Activated naive CD8-positive, alpha-beta T cell treated with anti-CD3 and anti-CD28 coated beads, Interleukin-2, amount 50 U/mL, for 24 hours (primary cell): ENCODE data around the gene NEAT1.

ENCODE experiments used
- ATAC-seq: fragments of 150-1000 bp; cut with Tn5 transposase; one replicate; pipeline ENCODE4 v1.10.0; 2021
- DNase-seq: peaks from one replicate; pipeline ENCODE4 v3.0.0; 2021
- H3K27ac Mint-ChIP-seq: one replicate; pipeline ENCODE4 v1.8.0; 2021; ENCODE audit warnings: mild to moderate bottlenecking, mixed read lengths
- H3K27me3 Mint-ChIP-seq: one replicate; pipeline ENCODE4 v1.8.0; 2021; ENCODE audit warnings: mixed read lengths
- H3K36me3 Mint-ChIP-seq: one replicate; pipeline ENCODE4 v1.8.0; 2021; ENCODE audit warnings: low read depth, mixed read lengths
- H3K4me1 Mint-ChIP-seq: one replicate; pipeline ENCODE4 v1.8.0; 2021; ENCODE audit warnings: mixed read lengths
- H3K4me3 Mint-ChIP-seq: one replicate; pipeline ENCODE4 v1.8.0; 2021; ENCODE audit warnings: mild to moderate bottlenecking, moderate library complexity, mixed read lengths
- H3K9me3 Mint-ChIP-seq: one replicate; pipeline ENCODE4 v1.8.0; 2021; ENCODE audit warnings: mixed read lengths

Gene NEAT1

GRCh38 chr11:65382804-65383368 is 39.7 kb upstream of the NEAT1 start:
- H3K27me3 Mint-ChIP-seq = no peaks in the 10 kb centered on the region
- H3K4me1 Mint-ChIP-seq = peaks cover 67% of the 10 kb centered on the region

GRCh38 chr11:65383778-65384177 is 38.8 kb upstream of the NEAT1 start:
- ATAC-seq (no peak), DNase-seq (no peak)
- Mint-ChIP-seq H3K27ac (peak overlapping the region; percentile 98), H3K27me3 (no peaks in the 10 kb centered on the region), H3K4me1 (peaks cover 68% of the 10 kb centered on the region), H3K9me3 (no peaks in the 10 kb centered on the region), H3K4me3 (peak overlapping the region; percentile 87), H3K36me3 (peaks cover 3% of the 10 kb centered on the region)

More at GRCh38 chr11:65382804-65383368, 39.7 kb upstream of the NEAT1 start:
- Mint-ChIP-seq H3K27ac (peak overlapping the region; percentile 98), H3K9me3 (no peaks in the 10 kb centered on the region), H3K36me3 (no peaks in the 10 kb centered on the region), H3K4me3 (peak overlapping the region; percentile 87)
- ATAC-seq (no peak), DNase-seq (no peak)

GRCh38 chr11:65384301-65384889 is 38.2 kb upstream of the NEAT1 start:
- Mint-ChIP-seq H3K9me3 (no peaks in the 10 kb centered on the region), H3K4me3 (peak overlapping the region; percentile 87), H3K27me3 (no peaks in the 10 kb centered on the region), H3K36me3 (peaks cover 5% of the 10 kb centered on the region), H3K4me1 (peaks cover 73% of the 10 kb centered on the region), H3K27ac (peak overlapping the region; percentile 98)
- ATAC-seq = no peak
- peak; percentile 25 for DNase-seq

GRCh38 chr11:65386307-65387140 is 36.1 kb upstream of the NEAT1 start, which contains the start of gene FRMD8:
TSS of gene FRMD8 (plus strand) at chr11:65386637. CDS start at chr11:65387037, 400 bp downstream.
- peak within 1 kb of the TSS; percentile 98 for H3K27ac Mint-ChIP-seq
- H3K36me3 Mint-ChIP-seq = peaks cover 5% of the 10 kb centered on the region
- DNase-seq (peak; percentile 91), ATAC-seq (peak; percentile 9)
- H3K4me3 Mint-ChIP-seq = peak within 1 kb of the TSS; percentile 87
- H3K4me1 Mint-ChIP-seq = peaks cover 74% of the 10 kb centered on the region
- no peaks in the 10 kb centered on the region for H3K9me3 Mint-ChIP-seq
- H3K27me3 Mint-ChIP-seq = no peaks in the 10 kb centered on the region

GRCh38 chr11:65388731-65389130 is 33.9 kb upstream of the NEAT1 start:
- ATAC-seq = no peak
- no peak for DNase-seq
- Mint-ChIP-seq H3K4me3 (peak overlapping the region; percentile 68), H3K27ac (peak overlapping the region; percentile 60), H3K27me3 (no peaks in the 10 kb centered on the region), H3K4me1 (peaks cover 56% of the 10 kb centered on the region), H3K9me3 (no peaks in the 10 kb centered on the region), H3K36me3 (peaks cover 5% of the 10 kb centered on the region)

- H3K9me3 Mint-ChIP-seq = no peaks in the 10 kb centered on the region
- H3K27ac Mint-ChIP-seq = no peak overlapping the region
- no peaks in the 10 kb centered on the region for H3K27me3 Mint-ChIP-seq
- DNase-seq (no peak), ATAC-seq (no peak)
- H3K4me3 Mint-ChIP-seq = no peak overlapping the region
- peaks cover 49% of the 10 kb centered on the region for H3K4me1 Mint-ChIP-seq
- peaks cover 5% of the 10 kb centered on the region for H3K36me3 Mint-ChIP-seq
Observed at GRCh38 chr11:65389294-65389980, 33.2 kb upstream of the NEAT1 start.

GRCh38 chr11:65390099-65390941 is 32.3 kb upstream of the NEAT1 start:
- Mint-ChIP-seq H3K4me1 (peaks cover 40% of the 10 kb centered on the region), H3K27me3 (no peaks in the 10 kb centered on the region), H3K36me3 (peaks cover 5% of the 10 kb centered on the region), H3K9me3 (no peaks in the 10 kb centered on the region), H3K4me3 (no peak overlapping the region), H3K27ac (no peak overlapping the region)
- no peak for ATAC-seq
- DNase-seq = no peak

GRCh38 chr11:65390996-65391395 is 31.6 kb upstream of the NEAT1 start:
- Mint-ChIP-seq H3K36me3 (peaks cover 5% of the 10 kb centered on the region), H3K27ac (no peak overlapping the region), H3K4me1 (peaks cover 34% of the 10 kb centered on the region), H3K27me3 (no peaks in the 10 kb centered on the region), H3K4me3 (no peak overlapping the region), H3K9me3 (no peaks in the 10 kb centered on the region)
- no peak for ATAC-seq
- DNase-seq = no peak

- DNase-seq (no peak), ATAC-seq (no peak)
- no peak overlapping the region for H3K27ac Mint-ChIP-seq
- no peaks in the 10 kb centered on the region for H3K9me3 Mint-ChIP-seq
- H3K4me3 Mint-ChIP-seq = no peak overlapping the region
- peaks cover 26% of the 10 kb centered on the region for H3K4me1 Mint-ChIP-seq
- peaks cover 7% of the 10 kb centered on the region for H3K36me3 Mint-ChIP-seq
- no peaks in the 10 kb centered on the region for H3K27me3 Mint-ChIP-seq
Observed at GRCh38 chr11:65392186-65392829, 30.3 kb upstream of the NEAT1 start.

GRCh38 chr11:65392899-65393298 is 29.7 kb upstream of the NEAT1 start:
- Mint-ChIP-seq H3K4me1 (peaks cover 22% of the 10 kb centered on the region), H3K9me3 (no peaks in the 10 kb centered on the region), H3K27me3 (no peaks in the 10 kb centered on the region), H3K27ac (no peak overlapping the region), H3K36me3 (peaks cover 9% of the 10 kb centered on the region), H3K4me3 (no peak overlapping the region)
- DNase-seq = no peak
- no peak for ATAC-seq

GRCh38 chr11:65393513-65394079 is 29.0 kb upstream of the NEAT1 start:
- no peak overlapping the region for H3K4me3 Mint-ChIP-seq
- peaks cover 13% of the 10 kb centered on the region for H3K36me3 Mint-ChIP-seq
- no peaks in the 10 kb centered on the region for H3K9me3 Mint-ChIP-seq
- peaks cover 15% of the 10 kb centered on the region for H3K4me1 Mint-ChIP-seq
- DNase-seq (no peak), ATAC-seq (no peak)
- no peak overlapping the region for H3K27ac Mint-ChIP-seq
- H3K27me3 Mint-ChIP-seq = no peaks in the 10 kb centered on the region

- DNase-seq (no peak), ATAC-seq (no peak)
- Mint-ChIP-seq H3K27me3 (no peaks in the 10 kb centered on the region), H3K9me3 (no peaks in the 10 kb centered on the region), H3K27ac (no peak overlapping the region), H3K4me3 (no peak overlapping the region), H3K4me1 (peaks cover 9% of the 10 kb centered on the region), H3K36me3 (peaks cover 10% of the 10 kb centered on the region)
Observed at GRCh38 chr11:65394125-65394536, 28.5 kb upstream of the NEAT1 start.

- no peak for ATAC-seq
- no peaks in the 10 kb centered on the region for H3K4me1 Mint-ChIP-seq
- DNase-seq = no peak
- no peak overlapping the region for H3K4me3 Mint-ChIP-seq
- H3K9me3 Mint-ChIP-seq = no peaks in the 10 kb centered on the region
- H3K27ac Mint-ChIP-seq = no peak overlapping the region
- no peaks in the 10 kb centered on the region for H3K27me3 Mint-ChIP-seq
- H3K36me3 Mint-ChIP-seq = peaks cover 13% of the 10 kb centered on the region
Observed at GRCh38 chr11:65395961-65396530, 26.6 kb upstream of the NEAT1 start.
